Fibroblast of villous mesenchyme (primary cell): ENCODE data around the gene NPHP1. TPM values are rescaled to one million over a fixed set of nuclear protein-coding genes. Genes with fewer than 3 reads are reported as not detected.

Source experiments
- DNase-seq: peaks from one replicate; pipeline ENCODE4 v3.0.0-alpha.2; 2010; ENCODE audit warnings: low read depth
- H3K4me3 ChIP-seq: 2 replicates; pipeline ENCODE4 v1.5.1; 2011; ENCODE audit warnings: low read depth, mild to moderate bottlenecking, low read length
- total RNA-seq: library from RNA; depleted of rRNA; stranded (reverse); fragments of >200 nt; gene quantifications from 2 replicates; pipeline ENCODE4 v1.2.3, GENCODE V29; 2012
- TF ChIP-seq, protein P1 (sequence below): IDR thresholded peaks from 2 replicates; pipeline ENCODE4 v1.5.1; 2012; ENCODE audit warnings: low read depth, mild to moderate bottlenecking, low read length; ENCODE audit not compliant: insufficient read depth

The NPHP1 gene
- total RNA-seq, 1 donor: 4.3 TPM

DNA sequence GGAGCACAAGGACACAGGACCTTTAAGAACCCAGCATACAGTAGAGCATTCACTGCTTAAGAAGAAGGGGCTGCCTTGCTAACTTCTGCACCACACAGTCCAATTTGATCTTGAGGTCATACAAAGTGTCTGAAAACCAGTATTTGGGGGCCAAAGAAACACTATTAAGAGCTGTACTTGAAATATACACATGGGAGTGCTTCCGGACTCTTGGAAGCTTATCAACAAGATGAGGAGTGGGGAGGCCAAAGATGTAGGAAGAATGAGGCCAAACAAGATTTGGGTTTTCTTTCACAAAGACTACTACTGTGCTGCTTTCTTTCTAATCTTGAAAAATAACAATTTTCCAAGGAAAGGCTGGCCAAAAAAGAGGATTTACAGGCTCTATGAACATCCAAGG is 64.4 kb downstream of the NPHP1 start:
- DNase-seq: no peak
- TF ChIP-seq, protein P1, sequence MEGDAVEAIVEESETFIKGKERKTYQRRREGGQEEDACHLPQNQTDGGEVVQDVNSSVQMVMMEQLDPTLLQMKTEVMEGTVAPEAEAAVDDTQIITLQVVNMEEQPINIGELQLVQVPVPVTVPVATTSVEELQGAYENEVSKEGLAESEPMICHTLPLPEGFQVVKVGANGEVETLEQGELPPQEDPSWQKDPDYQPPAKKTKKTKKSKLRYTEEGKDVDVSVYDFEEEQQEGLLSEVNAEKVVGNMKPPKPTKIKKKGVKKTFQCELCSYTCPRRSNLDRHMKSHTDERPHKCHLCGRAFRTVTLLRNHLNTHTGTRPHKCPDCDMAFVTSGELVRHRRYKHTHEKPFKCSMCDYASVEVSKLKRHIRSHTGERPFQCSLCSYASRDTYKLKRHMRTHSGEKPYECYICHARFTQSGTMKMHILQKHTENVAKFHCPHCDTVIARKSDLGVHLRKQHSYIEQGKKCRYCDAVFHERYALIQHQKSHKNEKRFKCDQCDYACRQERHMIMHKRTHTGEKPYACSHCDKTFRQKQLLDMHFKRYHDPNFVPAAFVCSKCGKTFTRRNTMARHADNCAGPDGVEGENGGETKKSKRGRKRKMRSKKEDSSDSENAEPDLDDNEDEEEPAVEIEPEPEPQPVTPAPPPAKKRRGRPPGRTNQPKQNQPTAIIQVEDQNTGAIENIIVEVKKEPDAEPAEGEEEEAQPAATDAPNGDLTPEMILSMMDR: no peak
- H3K4me3 ChIP-seq: no peak overlapping the region

DNA sequence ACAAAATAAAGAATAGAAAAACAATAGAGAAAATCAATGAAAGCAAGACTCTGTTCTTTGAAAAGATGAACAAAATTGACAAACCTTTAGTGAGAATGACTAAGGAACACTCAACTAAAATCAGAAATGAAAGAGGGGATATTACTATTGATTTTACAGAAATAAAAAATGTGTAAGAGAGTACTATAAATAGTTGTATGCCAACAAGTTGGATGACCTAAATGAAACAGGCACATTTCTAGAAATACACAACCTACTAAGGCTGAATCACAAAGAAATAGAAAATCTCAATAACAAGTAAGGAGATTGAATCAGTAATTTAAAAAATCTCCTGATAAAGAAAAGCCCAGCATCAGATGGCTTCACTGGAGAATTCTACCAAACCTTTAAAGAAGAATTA is 70.8 kb downstream of the NPHP1 start:
- no peak for DNase-seq
- no peak overlapping the region for H3K4me3 ChIP-seq
- TF ChIP-seq, protein P1: no peak

DNA sequence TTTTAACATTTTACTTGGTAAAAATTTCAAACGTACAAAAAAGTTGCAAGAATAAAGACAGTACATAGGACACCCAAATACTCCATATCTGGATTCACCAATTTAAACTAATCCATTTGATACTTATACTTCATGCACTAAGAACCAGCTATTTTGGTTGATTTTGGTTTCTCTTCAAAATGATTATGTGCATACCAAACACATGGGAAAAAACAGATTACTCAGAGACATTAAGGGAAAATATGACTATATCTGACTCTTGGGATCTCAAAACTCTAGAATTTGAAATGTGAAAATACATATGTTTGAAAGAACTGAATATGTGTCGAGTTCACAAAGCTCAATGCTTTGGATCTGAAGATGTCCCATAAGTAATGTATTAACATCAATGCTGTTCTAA is 73.6 kb downstream of the NPHP1 start:
- no peak overlapping the region for H3K4me3 ChIP-seq
- no peak for DNase-seq
- TF ChIP-seq, protein P1: no peak

DNA sequence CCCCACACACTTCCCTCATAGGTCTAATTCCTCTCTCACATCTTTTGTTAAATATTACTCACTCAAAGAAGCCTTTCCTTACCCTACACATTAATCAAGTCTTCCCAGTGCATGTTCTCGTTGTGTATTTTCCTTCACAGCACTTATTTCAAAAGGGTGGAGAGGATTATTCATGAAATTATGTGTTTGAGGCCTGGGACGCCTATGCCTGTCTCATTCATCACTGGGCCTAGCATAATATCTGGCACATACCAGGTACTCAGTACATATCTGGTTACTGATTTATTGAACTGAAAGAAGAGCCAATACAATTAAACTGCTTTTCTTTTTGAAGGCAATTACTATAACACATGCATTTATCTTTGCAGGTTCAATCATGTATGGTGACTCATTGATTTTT is 74.1 kb downstream of the NPHP1 start:
- DNase-seq: no peak

DNA sequence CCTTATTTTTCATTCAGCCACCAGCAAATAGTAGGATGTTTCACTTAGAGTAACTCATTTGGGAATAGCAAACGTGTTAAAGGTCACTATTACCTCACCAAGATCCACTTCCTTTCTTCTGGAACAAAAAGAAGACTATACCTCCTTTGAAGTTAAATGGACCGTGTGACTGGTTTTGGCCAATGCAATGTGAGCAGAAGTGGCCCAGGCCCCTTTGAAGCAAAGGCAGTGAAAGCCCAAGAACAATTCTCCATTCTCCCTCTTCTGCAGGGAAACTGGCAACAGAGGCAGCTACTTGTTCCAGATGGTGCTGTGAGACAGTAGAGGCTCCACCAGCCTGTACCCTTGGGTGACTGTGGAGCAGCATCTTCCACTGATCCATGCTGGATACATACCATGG is 77.9 kb downstream of the NPHP1 start:
- TF ChIP-seq, protein P1: no peak
- no peak overlapping the region for H3K4me3 ChIP-seq

More for the DNA sequence above, 74.1 kb downstream of the NPHP1 start:
- no peak overlapping the region for H3K4me3 ChIP-seq
- TF ChIP-seq, protein P1: no peak

DNA sequence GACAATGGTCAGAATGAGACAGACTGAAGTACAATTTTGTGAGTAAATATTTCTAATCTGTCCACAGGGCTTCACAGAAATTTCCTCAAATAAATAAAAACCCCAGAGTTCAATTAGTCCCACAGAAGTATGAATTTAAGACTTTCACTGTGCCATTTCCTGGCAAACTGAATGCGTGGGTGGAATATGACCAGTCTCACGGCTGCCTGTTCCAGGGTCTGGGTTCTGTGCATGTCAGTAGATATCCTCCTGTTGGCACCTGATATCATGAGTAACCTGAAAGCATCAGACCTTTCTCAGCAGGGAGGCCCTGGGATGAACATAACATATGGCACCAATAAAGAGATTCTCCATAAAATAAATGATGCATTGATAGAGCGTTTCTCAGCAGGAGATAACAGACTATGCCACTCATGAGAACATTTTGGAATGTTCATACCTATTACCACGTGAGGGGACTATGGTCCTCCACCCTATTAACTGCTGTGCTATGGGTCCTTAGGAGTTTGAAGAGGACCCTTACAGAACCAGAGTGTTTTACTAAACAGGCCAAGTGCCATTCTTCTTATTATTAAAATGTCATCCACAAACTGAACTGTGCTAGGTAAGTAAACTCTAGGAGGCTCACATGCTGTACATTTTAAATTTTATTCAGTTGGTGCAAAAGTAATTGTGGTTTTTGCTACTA is 78.6 kb downstream of the NPHP1 start:
- TF ChIP-seq, protein P1: no peak
- no peak for DNase-seq
- no peak overlapping the region for H3K4me3 ChIP-seq

More for the DNA sequence above, 77.9 kb downstream of the NPHP1 start:
- DNase-seq: no peak
